ENCODE data around the gene DHCR7.

Gene DHCR7

GRCh38 chr11:71448257-71449171 is at the start of gene DHCR7:
Gene DHCR7, minus strand, starts transcription at chr11:71448393. Its CDS starts 3,441 bp downstream, at chr11:71444952.
- DNase-seq, result peak; percentile 99

- DNase-seq, result no peak
These were observed 48.2 kb upstream of the DHCR7 start for GRCh38 chr11:71496421-71496820.

DNA sequence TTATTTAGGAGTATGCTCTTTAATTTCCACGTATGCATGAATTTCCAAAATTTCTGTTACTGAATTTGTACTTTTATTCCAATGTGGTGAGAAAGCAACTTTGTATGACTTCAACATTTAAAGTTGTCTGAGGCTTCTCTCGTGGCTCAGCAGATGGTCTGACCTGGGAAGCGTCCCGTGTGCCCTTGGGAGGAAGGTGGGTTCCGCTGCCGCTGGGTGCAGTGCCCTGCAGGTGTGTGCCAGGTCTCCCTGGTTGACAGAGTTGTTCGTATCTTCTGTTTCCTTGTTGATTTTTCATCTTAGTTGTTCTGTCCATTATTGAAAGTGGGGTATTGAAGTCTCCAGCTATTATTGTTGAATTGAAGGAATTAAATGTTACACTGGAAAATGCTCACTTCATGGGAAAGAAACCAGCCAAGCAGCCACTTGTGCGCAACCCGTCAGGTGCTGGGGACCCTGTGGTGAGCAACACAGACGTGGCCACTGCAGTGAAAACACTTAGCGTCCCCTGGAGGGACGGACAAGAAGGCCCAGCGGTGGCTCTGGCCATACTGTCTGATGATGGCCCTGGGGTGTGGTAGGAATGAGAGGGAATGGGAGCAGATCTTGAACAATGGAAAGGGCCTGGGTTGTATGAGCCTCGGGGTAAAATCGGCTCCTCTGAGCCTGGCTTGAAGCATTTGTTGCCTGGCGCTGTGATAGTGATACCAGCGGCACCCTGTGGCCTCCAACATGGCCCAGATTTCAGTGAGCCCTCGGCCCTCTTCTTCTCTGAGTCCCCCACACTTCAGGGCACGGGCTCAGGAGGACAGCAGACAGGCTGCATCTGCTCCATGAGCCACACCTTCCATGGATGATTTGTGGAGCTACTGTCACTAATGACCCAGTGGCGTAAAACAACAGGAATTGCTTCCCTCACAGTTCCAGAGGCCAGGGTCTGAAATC is 47.4 kb upstream of the DHCR7 start:
- DNase-seq, result no peak

GRCh38 chr11:71491940-71492339 is 43.7 kb upstream of the DHCR7 start:
- DNase-seq, result no peak

DNA sequence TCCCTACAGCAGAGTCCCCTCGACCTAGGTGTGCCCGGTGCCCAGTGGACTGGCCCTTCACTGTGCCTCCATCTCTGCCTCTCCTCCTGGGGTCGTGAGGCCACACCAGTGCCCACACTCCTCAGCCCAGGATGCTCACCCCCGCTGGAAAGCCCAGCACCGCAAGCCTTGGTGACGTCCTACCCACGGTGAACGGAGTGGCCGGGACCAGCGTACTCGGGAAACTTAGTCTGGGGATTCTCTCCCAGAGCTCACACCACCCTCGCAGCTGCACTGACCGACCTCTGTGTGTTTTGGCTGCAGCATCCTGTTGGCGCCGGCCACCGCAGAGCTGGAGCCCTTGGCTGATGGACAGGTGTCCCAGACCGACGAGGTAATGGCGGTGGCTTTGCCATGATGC is 43.3 kb upstream of the DHCR7 start:
- DNase-seq, result no peak

DNA sequence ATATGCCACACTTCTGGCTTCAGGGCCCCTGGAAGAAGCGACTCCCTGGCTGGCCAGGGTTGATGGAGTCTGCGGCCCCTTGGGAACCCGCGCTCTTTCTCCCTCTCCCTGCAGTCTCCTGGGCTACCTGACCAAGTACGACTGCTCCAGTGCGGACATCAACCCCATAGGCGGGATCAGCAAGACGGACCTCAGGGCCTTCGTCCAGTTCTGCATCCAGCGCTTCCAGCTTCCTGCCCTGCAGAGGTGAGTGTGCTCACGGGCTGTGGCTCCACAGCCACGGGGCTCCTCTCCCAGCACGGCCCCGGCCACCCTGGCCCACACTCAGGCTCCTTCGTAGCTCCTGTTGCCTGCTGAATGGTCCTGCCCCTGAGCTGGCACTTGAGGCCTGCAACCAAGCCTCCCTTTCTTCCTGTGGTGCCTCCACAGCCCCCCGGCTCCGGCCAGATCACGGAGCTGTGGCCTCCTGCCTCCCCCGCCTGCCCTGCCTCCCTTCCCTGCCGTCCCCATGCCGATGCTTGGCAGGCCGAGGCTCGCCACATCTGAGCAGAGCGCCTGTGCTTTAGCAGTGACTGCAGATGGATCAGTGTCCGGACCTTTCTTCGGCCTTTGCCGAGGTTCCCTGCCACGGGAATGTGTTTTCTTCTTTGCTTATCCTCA is 42.7 kb upstream of the DHCR7 start:
- DNase-seq, result no peak

GRCh38 chr11:71490044-71490730 is 42.0 kb upstream of the DHCR7 start:
- DNase-seq, result no peak

DNA sequence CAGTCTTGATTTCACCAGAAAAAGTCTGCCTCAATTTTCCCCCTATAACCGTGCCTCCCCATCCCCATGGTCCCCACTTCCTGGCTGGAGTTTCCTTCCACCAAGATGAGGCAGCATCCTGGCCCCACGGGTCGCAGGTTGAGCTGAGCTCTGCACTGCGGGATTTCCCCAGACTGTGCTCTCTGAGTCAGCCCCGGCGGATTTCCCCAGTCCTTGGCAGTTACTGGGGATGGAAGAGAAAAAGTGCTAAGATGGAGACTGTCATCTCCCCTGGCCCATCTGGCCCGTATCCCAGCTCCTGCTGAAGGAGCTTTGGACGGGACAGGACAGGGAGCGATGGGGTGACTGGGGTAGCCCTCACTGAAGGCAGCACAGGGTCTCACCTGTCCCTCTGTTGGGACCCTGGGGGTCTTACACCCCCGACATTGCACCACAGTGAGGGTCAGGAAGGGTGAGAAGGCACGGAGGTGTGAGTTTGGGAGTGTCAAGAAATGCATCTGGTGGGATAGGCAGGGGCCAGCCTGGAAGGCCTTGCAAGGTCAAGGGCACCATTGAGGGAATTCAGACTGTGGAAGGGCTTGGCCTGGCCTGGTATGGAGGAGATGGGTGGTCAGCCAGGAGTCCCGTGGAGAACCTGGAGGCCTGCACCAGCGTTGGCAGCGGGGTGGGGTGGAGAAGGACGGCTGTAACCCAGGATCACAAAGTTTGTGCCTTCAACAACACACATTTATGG is 41.3 kb upstream of the DHCR7 start:
- no peak for DNase-seq

GRCh38 chr11:71488681-71489270 is 40.6 kb upstream of the DHCR7 start:
- no peak for DNase-seq

DNA sequence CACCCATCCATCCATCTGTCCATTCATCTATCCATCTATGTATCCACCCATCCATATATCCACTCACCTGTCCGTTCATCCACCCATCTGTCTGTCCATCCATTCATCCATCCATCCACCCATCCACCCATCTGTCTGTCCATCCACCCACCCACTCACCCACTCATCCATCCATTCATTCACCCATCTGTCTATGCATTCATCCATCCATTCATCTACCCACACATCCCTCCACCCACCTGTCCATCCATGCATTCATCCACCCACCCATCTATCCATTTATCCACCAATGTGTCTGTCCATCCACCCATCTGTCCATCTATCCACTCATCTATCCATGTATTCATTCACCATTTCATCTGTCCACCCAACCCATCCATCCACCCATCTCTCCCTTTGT is 38.1 kb upstream of the DHCR7 start:
- DNase-seq, result no peak

DNA sequence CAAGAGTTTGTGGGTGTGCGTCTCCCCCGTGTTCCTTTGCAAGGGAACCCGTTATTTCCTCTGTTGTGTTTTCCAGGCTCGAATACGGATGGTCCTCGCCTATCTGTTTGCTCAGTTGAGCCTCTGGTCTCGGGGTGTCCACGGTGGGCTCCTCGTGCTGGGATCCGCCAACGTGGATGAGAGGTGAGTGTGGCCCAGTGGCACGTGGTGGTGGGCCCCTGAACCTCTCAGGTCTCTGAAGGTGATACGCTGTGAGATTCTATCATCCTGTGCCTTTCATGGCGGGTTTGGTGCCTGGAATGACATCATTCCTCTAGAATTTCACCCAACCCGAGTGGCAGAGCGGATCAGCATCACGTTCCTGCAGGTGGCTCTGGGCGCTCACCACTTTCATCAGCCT is 37.3 kb upstream of the DHCR7 start:
- DNase-seq, result no peak

DNA sequence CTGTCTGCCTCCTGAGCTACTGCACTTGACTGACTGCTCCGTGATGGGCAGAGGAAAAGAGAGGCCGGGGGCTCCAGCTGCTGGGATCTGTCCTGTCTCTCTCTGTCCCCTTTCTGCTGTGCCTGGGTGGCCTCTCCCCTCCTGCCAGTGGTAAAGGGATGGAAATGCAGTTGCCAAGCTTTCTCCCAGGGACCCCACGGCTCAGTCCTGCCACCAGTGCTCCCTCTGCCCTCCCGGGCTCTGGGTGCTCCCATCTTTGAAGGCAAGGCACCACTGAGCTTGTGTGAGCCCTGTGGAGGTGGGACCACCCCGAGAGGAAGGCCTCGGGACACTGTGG is 36.8 kb upstream of the DHCR7 start:
- no peak for DNase-seq

GRCh38 chr11:71484248-71485062 is 36.3 kb upstream of the DHCR7 start:
- DNase-seq, result no peak

- DNase-seq, result no peak
These were observed 35.5 kb upstream of the DHCR7 start for GRCh38 chr11:71483692-71484091.

- DNase-seq, result no peak
These were observed 34.7 kb upstream of the DHCR7 start for GRCh38 chr11:71482746-71483364.

GRCh38 chr11:71482216-71482615 is 34.0 kb upstream of the DHCR7 start:
- no peak for DNase-seq

GRCh38 chr11:71481101-71481960 is 33.1 kb upstream of the DHCR7 start:
- DNase-seq, result no peak

GRCh38 chr11:71478528-71478840 is 30.3 kb upstream of the DHCR7 start:
- no peak for DNase-seq

Measured in NCI-H69 (cell line).